CD4-positive, alpha-beta T cell treated with Interleukin-4 for 4 hours (primary cell): ENCODE results near the gene RNF31.

Experiments used
- DNase-seq: peaks from one replicate; pipeline ENCODE4 v3.0.0-alpha.2; 2020

Gene RNF31

GRCh38 chr14:24160850-24161804 lies 13.8 kb downstream of the RNF31 start, which contains the start of gene IRF9:
IRF9 (plus strand) TSS chr14:24161265; CDS start chr14:24162145, 880 bp downstream.
- DNase-seq = peak; percentile 97

- no peak for DNase-seq
These were observed 14.8 kb downstream of the RNF31 start for GRCh38 chr14:24162093-24162492.

- no peak for DNase-seq
These were observed 17.3 kb downstream of the RNF31 start for GRCh38 chr14:24164518-24164991.

- DNase-seq = no peak
These were observed 18.5 kb downstream of the RNF31 start for GRCh38 chr14:24165785-24166184.

- no peak for DNase-seq
These were observed 20.3 kb downstream of the RNF31 start for GRCh38 chr14:24167469-24168114.

- DNase-seq = peak; percentile 62
These were observed 24.3 kb downstream of the RNF31 start, which contains the start of gene REC8 for GRCh38 chr14:24171422-24172260. REC8 (plus strand) TSS chr14:24172080; CDS start chr14:24172553, 473 bp downstream.

- no peak for DNase-seq
These were observed 25.1 kb downstream of the RNF31 start for GRCh38 chr14:24172261-24172860.

GRCh38 chr14:24172871-24173281 lies 25.6 kb downstream of the RNF31 start:
- DNase-seq = no peak

- DNase-seq = no peak
These were observed 29.3 kb downstream of the RNF31 start for GRCh38 chr14:24176599-24176998.

GRCh38 chr14:24177041-24177825 lies 29.9 kb downstream of the RNF31 start:
- DNase-seq = no peak

GRCh38 chr14:24177891-24178290 lies 30.6 kb downstream of the RNF31 start:
- DNase-seq = no peak

GRCh38 chr14:24178399-24179178 lies 31.3 kb downstream of the RNF31 start:
- DNase-seq = no peak

- DNase-seq = no peak
These were observed 32.1 kb downstream of the RNF31 start for GRCh38 chr14:24179294-24179960.

GRCh38 chr14:24179961-24180796 lies 32.9 kb downstream of the RNF31 start:
- DNase-seq = no peak

GRCh38 chr14:24181371-24182077 lies 34.2 kb downstream of the RNF31 start:
- DNase-seq = no peak

- no peak for DNase-seq
These were observed 35.0 kb downstream of the RNF31 start for GRCh38 chr14:24182110-24182882.

- no peak for DNase-seq
These were observed 35.8 kb downstream of the RNF31 start for GRCh38 chr14:24183014-24183481.
